IMR-90 (cell line): ENCODE data around the gene CLCN6. TPM values are rescaled to one million over a fixed set of nuclear protein-coding genes. Genes with fewer than 3 reads are reported as not detected.

Experiments
- ATAC-seq: fragments of 200-7000 bp; cut with Tn5 transposase; 2 replicates; pipeline ENCODE4 v1.9.1; 2020; ENCODE audit warnings: low read depth, mild to moderate bottlenecking, moderate library complexity
- BruUV-seq: library from RNA; stranded (reverse); fragments of 400-500 nt; replicated peaks from 2 replicates; lab custom pipeline; 2021; lab: Mats Ljungman, UMichigan
- CTCF ChIA-PET: fragments of 300-600 bp; formaldehyde crosslinking; extraction: SDS; loops from one replicate; lab custom pipeline; 2021; ENCODE audit warnings: antibody characterized with exemption; lab: Yijun Ruan, JAX
- POLR2A ChIA-PET: fragments of 300-600 bp; sonication (Branson Sonifier 250); formaldehyde crosslinking; loops from one replicate; lab custom pipeline; 2022; ENCODE audit warnings: antibody characterized with exemption; ENCODE audit not compliant: unreplicated experiment; lab: Charles Lee
- DNase-seq: peaks from one replicate; pipeline ENCODE4 v3.0.0; 2013
- H2AFZ ChIP-seq: replicated peaks from 2 replicates; pipeline ENCODE3; 2013; ENCODE audit warnings: low read length, mild to moderate bottlenecking; ENCODE audit not compliant: poor library complexity
- H2AK5ac ChIP-seq: 2 replicates; pipeline ENCODE4 v1.6.1; 2013; ENCODE audit warnings: low read depth, low read length, inconsistent platforms
- H2AK9ac ChIP-seq: replicated peaks from 2 replicates; pipeline ENCODE3; 2013; ENCODE audit warnings: mild to moderate bottlenecking, low read depth, low read length, moderate library complexity; ENCODE audit not compliant: poor library complexity
- H2BK120ac ChIP-seq: 2 replicates; pipeline ENCODE4 v1.6.1; 2013; ENCODE audit warnings: low read depth, low read length, inconsistent platforms
- H2BK15ac ChIP-seq: 3 replicates; pipeline ENCODE4 v1.6.1; 2013; ENCODE audit warnings: low read depth, low read length, inconsistent platforms
- H2BK20ac ChIP-seq: 2 replicates; pipeline ENCODE4 v1.6.1; 2013; ENCODE audit warnings: low read depth, mild to moderate bottlenecking, inconsistent platforms, low read length, moderate library complexity
- H2BK5ac ChIP-seq: 2 replicates; pipeline ENCODE4 v1.6.1; 2013; ENCODE audit warnings: mild to moderate bottlenecking, low read depth, low read length, inconsistent platforms; ENCODE audit not compliant: poor library complexity, severe bottlenecking
- H3K14ac ChIP-seq: replicated peaks from 2 replicates; pipeline ENCODE4 v1.6.1; 2013; ENCODE audit warnings: low read depth, low read length, inconsistent platforms
- H3K18ac ChIP-seq: 2 replicates; pipeline ENCODE4 v1.6.1; 2013; ENCODE audit warnings: low read depth, low read length, control low read depth
- H3K23ac ChIP-seq: 2 replicates; pipeline ENCODE4 v1.6.1; 2013; ENCODE audit warnings: low read depth, low read length, inconsistent platforms
- H3K27ac ChIP-seq: 2 replicates; pipeline ENCODE4 v1.5.1; 2013; ENCODE audit warnings: mild to moderate bottlenecking, control low read depth, low read length; ENCODE audit not compliant: insufficient read depth
- H3K27me3 ChIP-seq: 2 replicates; pipeline ENCODE4 v1.6.1; 2013; ENCODE audit warnings: low read length; ENCODE audit not compliant: control insufficient read depth, insufficient read depth
- H3K36me3 ChIP-seq: 2 replicates; pipeline ENCODE4 v1.6.1; 2013; ENCODE audit warnings: low read length, mixed read lengths; ENCODE audit not compliant: control insufficient read depth, insufficient read depth
- H3K4ac ChIP-seq: 2 replicates; pipeline ENCODE4 v1.6.1; 2013; ENCODE audit warnings: low read depth, low read length, inconsistent platforms
- H3K4me1 ChIP-seq: 2 replicates; pipeline ENCODE4 v1.6.1; 2013; ENCODE audit warnings: low read length, mixed read lengths; ENCODE audit not compliant: control insufficient read depth, insufficient read depth
- H3K4me2 ChIP-seq: 2 replicates; pipeline ENCODE4 v1.6.1; 2013; ENCODE audit warnings: low read depth, mild to moderate bottlenecking, control low read depth, low read length, moderate library complexity
- H3K4me3 ChIP-seq: 2 replicates; pipeline ENCODE4 v1.5.1; 2013; ENCODE audit warnings: low read depth, mild to moderate bottlenecking, control low read depth, low read length, moderate library complexity; ENCODE audit not compliant: insufficient read depth
- H3K56ac ChIP-seq: 2 replicates; pipeline ENCODE4 v1.6.1; 2013; ENCODE audit warnings: low read length, inconsistent platforms; ENCODE audit not compliant: insufficient read depth; ENCODE audit errors: extremely low read depth
- H3K79me1 ChIP-seq, 2 experiments: 2 replicates each; pipeline ENCODE4 v1.6.1; 2013; ENCODE audit warnings: low read length in 2 of 2, inconsistent platforms in 1 of 2, low read depth in 1 of 2
- H3K9ac ChIP-seq: 2 replicates; pipeline ENCODE4 v1.6.1; 2013; ENCODE audit warnings: low read depth, low read length, control low read depth
- H3K9me1 ChIP-seq: 2 replicates; pipeline ENCODE4 v1.6.1; 2013; ENCODE audit warnings: low read length, inconsistent platforms; ENCODE audit not compliant: insufficient read depth
- H3K9me3 ChIP-seq: 2 replicates; pipeline ENCODE4 v1.6.1; 2013; ENCODE audit warnings: low read length; ENCODE audit not compliant: control insufficient read depth, insufficient read depth
- H4K20me1 ChIP-seq: 2 replicates; pipeline ENCODE4 v1.6.1; 2013; ENCODE audit warnings: low read length, inconsistent platforms; ENCODE audit not compliant: insufficient read depth
- H4K5ac ChIP-seq: 2 replicates; pipeline ENCODE4 v1.6.1; 2013; ENCODE audit warnings: mild to moderate bottlenecking, low read depth, low read length, control low read depth
- H4K8ac ChIP-seq, 2 experiments: 2 replicates each; pipeline ENCODE4 v1.6.1; 2013; ENCODE audit warnings: low read depth in 2 of 2, low read length in 2 of 2, control low read depth in 1 of 2, inconsistent platforms in 1 of 2
- H4K91ac ChIP-seq: 2 replicates; pipeline ENCODE4 v1.6.1; 2013; ENCODE audit warnings: low read depth, low read length, inconsistent platforms; ENCODE audit not compliant: insufficient read depth
- CHD1 ChIP-seq: IDR thresholded peaks from 2 replicates; pipeline ENCODE4 v1.6.1; 2012; ENCODE audit warnings: low read depth, low read length, improper control_type of control experiment
- FOS ChIP-seq: fragments of 150-350 bp; IDR thresholded peaks from 2 replicates; pipeline ENCODE4 v1.6.1; 2016; ENCODE audit warnings: low read depth, low read length
- MXI1 ChIP-seq: IDR thresholded peaks from 2 replicates; pipeline ENCODE4 v1.6.1; 2012; ENCODE audit warnings: low read depth, mild to moderate bottlenecking, low read length, moderate library complexity, borderline replicate concordance
- NFE2L2 ChIP-seq: fragments of 150-350 bp; IDR thresholded peaks from 2 replicates; pipeline ENCODE4 v1.6.1; 2016; ENCODE audit warnings: low read depth, mild to moderate bottlenecking, low read length
- POLR2A ChIP-seq: IDR thresholded peaks from 2 replicates; pipeline ENCODE4 v1.6.1; 2012; ENCODE audit warnings: mild to moderate bottlenecking, low read depth, low read length
- WGBS, 2 experiments: methylation state at CpG; one replicate each; pipeline versions ENCODE4 v1.1.5 to v1.1.7; 2013; ENCODE audit warnings: missing lambda C conversion rate in 2 of 2; ENCODE audit not compliant: insufficient read length in 1 of 2; ENCODE audit errors: extremely low coverage in 2 of 2; 5-methylcytosine and 5-hydroxymethylcytosine counted together
- dilution Hi-C: fragments of 300-500 bp; cut with HindIII; formaldehyde crosslinking; loops from one replicate; pipeline ENCODE4 v1.14.3; 2018; ENCODE audit warnings: low sequenced_read_pairs; ENCODE audit not compliant: unreplicated experiment
- in situ Hi-C: fragments of 300-500 bp; cut with MboI; formaldehyde crosslinking; loops from 3 replicates; pipeline ENCODE4 v1.14.3; 2019; ENCODE audit warnings: low sequenced_read_pairs, inconsistent platforms, mixed read lengths
- intact Hi-C: fragments of 100-400 bp; cut with micrococcal nuclease; formaldehyde crosslinking; loops from 2 replicates; pipeline ENCODE4 v1.10.0; 2022
- polyA plus RNA-seq, 3 experiments: library from polyadenylated mRNA; depleted of rRNA; stranded (reverse); fragments of >200 nt; gene quantifications; 2 replicates each; pipeline ENCODE4 v1.2.3, GENCODE V29; 2012; ENCODE audit warnings: low replicate concordance in 1 of 3
- total RNA-seq: library from RNA; depleted of rRNA; stranded (reverse); fragments of >200 nt; gene quantifications from 2 replicates; pipeline ENCODE4 v1.2.3, GENCODE V29; 2012
- TF ChIP-seq, protein P1 (sequence below): fragments of 150-350 bp; IDR thresholded peaks from 2 replicates; pipeline ENCODE4 v1.6.1; 2016; ENCODE audit warnings: low read depth, mild to moderate bottlenecking, low read length, moderate library complexity, borderline replicate concordance
- TF ChIP-seq, protein P2 (sequence below): conservative IDR thresholded peaks from 2 replicates; pipeline ENCODE4 v1.5.1; 2012; ENCODE audit warnings: mild to moderate bottlenecking, low read depth, low read length, improper control_type of control experiment
- TF ChIP-seq, protein P3 (sequence below): fragments of 150-350 bp; IDR thresholded peaks from 2 replicates; pipeline ENCODE4 v1.6.1; 2017; ENCODE audit warnings: mild to moderate bottlenecking, antibody characterized with exemption, low read length, low read depth

CLCN6 gene
- total and polyA plus RNA-seq, 2 of the 4 experiments (the other 2 are of a cell fraction) = 4.1 to 10.6 TPM

DNA sequence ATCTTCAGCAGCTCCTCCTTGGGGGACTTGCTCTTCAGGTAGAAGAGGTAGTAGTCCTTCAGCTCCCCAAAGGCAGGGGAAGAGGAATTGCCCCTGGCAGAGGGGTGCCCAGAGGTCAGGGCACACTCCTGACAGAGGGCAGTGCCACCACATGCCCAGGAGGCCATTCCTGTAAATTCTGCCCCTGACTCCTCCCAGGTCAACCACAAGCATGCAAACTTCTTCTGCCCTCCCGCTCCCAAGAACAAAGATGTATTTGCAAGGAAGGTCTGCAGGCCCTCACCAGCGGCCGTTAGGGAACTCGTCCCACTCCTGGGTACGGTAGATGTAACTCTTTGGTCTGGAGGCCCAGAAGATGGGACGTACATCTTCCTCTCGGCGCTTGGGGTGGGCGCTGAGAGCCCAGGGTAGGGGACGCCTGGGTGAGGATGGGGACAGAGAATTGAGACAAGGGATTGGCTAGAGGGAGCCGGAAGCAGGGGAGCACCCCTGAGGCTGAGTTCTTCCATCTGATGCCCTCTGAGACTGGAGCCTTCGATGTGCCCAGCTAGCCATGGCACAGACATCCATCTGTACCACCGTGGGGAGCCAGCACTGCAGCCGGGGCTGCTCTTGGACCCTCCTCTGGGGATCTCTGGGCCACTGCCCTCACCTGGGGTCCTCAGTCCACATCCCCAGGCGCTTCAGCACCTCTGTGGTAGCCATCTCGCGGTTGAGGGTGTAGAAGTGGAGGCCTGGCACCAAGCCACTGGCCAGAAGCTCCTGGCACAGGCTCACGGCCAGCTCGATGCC is 11.3 kb upstream of the CLCN6 start (continued):
- TF ChIP-seq MXI1 = no peak

DNA sequence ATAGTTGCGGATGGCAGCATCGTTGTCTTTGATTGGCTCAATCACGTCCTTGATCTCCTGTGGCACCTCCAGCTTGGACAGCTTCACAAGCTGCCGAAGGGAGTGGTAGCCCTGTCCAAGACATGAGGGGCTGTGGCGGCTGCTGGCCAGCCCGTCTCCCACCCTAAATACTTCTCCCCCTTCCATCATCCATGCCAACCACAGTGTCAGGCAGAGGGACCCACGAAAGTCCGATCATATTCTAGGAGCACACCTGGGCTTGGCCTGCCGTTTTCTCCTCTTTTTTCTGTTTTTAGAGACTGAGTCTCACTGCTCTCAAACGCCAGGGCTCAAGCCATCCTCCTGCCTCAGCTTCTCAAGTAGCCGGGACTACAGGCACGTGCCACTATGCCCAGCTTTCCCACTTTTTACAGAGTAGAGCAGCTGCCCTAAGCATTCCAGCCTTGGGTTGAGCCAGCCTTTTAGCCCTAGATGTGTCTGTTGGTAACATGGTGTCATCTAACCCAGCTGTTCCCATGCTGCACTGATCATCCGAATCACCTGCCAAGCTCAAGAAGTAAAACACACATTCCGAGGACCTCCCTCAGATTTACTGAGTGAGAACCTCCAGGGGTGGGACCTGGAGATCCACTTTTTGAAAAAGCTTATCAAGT is 10.6 kb upstream of the CLCN6 start:
- dilution Hi-C loops = no loop called here
- POLR2A ChIA-PET = no interaction called here
- Histone ChIP-seq H2AK5ac (no peak overlapping the region), H2AFZ (no peak overlapping the region), H2BK5ac (no peak overlapping the region), H4K5ac (no peak overlapping the region), H3K4me3 (no peak overlapping the region), H2AK9ac (peak overlapping the region; percentile 50), H3K4me2 (no peak overlapping the region), H3K23ac (no peak overlapping the region), H3K36me3 (peaks cover 50% of the 10 kb centered on the region), H4K20me1 (no peaks in the 10 kb centered on the region), H3K4ac (no peak overlapping the region), H3K27me3 (no peaks in the 10 kb centered on the region), H3K9me1 (peaks cover 24% of the 10 kb centered on the region), H3K79me1 (peaks cover 0 to 9% of the 10 kb centered on the region in 2 experiments; a peak in 2 of 4 replicates), H3K14ac (no peak overlapping the region), H3K9me3 (no peaks in the 10 kb centered on the region), H3K56ac (no peak overlapping the region), H3K9ac (no peak overlapping the region), H3K4me1 (peaks cover 24% of the 10 kb centered on the region), H2BK20ac (no peak overlapping the region), H2BK120ac (no peak overlapping the region), H4K91ac (no peak overlapping the region), H4K8ac (no peak overlapping the region), H3K18ac (no peak overlapping the region), H2BK15ac (no peak overlapping the region), H3K27ac (no peak overlapping the region)
- ATAC-seq (no peak), DNase-seq (no peak)
- CTCF ChIA-PET = interaction anchor here (0.5 kb wide), 1 partner anchor 9 kb away, joined by 3 read pairs; no protein-coding TSS in a partner anchor
- intact Hi-C loops = no loop called here
- 92% methylated on average over 9 of the region's 14 CpGs; no CpG with 5 or more reads in 1 of the 2 experiments for WGBS, 2 experiments
- TF ChIP-seq, protein P1, sequence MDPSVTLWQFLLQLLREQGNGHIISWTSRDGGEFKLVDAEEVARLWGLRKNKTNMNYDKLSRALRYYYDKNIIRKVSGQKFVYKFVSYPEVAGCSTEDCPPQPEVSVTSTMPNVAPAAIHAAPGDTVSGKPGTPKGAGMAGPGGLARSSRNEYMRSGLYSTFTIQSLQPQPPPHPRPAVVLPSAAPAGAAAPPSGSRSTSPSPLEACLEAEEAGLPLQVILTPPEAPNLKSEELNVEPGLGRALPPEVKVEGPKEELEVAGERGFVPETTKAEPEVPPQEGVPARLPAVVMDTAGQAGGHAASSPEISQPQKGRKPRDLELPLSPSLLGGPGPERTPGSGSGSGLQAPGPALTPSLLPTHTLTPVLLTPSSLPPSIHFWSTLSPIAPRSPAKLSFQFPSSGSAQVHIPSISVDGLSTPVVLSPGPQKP = no peak
- TF ChIP-seq MXI1 (no peak), FOS (no peak), CHD1 (no peak), POLR2A (no peak), NFE2L2 (no peak)
- TF ChIP-seq, protein P2, sequence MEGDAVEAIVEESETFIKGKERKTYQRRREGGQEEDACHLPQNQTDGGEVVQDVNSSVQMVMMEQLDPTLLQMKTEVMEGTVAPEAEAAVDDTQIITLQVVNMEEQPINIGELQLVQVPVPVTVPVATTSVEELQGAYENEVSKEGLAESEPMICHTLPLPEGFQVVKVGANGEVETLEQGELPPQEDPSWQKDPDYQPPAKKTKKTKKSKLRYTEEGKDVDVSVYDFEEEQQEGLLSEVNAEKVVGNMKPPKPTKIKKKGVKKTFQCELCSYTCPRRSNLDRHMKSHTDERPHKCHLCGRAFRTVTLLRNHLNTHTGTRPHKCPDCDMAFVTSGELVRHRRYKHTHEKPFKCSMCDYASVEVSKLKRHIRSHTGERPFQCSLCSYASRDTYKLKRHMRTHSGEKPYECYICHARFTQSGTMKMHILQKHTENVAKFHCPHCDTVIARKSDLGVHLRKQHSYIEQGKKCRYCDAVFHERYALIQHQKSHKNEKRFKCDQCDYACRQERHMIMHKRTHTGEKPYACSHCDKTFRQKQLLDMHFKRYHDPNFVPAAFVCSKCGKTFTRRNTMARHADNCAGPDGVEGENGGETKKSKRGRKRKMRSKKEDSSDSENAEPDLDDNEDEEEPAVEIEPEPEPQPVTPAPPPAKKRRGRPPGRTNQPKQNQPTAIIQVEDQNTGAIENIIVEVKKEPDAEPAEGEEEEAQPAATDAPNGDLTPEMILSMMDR = no peak
- TF ChIP-seq, protein P3, sequence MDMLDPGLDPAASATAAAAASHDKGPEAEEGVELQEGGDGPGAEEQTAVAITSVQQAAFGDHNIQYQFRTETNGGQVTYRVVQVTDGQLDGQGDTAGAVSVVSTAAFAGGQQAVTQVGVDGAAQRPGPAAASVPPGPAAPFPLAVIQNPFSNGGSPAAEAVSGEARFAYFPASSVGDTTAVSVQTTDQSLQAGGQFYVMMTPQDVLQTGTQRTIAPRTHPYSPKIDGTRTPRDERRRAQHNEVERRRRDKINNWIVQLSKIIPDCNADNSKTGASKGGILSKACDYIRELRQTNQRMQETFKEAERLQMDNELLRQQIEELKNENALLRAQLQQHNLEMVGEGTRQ = no peak
- in situ Hi-C loops = no loop called here
- no TSS peak for BruUV-seq
